ENCODE results near the gene EDEM3. TPM values are rescaled to one million over a fixed set of nuclear protein-coding genes. Genes with fewer than 3 reads are reported as not detected.

Gene EDEM3
- total RNA-seq, 4 donors from 2014 or later: 28.1 to 57.0 (median 42.7) TPM

GRCh38 chr1:184658055-184658454 is 96.6 kb downstream of the EDEM3 start:
- 95 to 100% methylated on average over 2 of the region's 2 CpGs for WGBS, 2 donors (ENCODE audit: low coverage in 1 of 2)
- Histone ChIP-seq H3K4me3 (no peak overlapping the region), H3K27ac (no peak overlapping the region), H3K36me3 (no peaks in the 10 kb centered on the region), H3K27me3 (no peaks in the 10 kb centered on the region), H3K9me3 (no peaks in the 10 kb centered on the region), H3K4me1 (peaks cover 0 to 7% (median 5%) of the 10 kb centered on the region in 4 donors)
- intact Hi-C loops (cut with DNase I; ENCODE audit: low total_unique reads): no loop called here
- no peak for DNase-seq
- in situ Hi-C loops (cut with MboI; ENCODE audit: low pct_ligation_motif_present in 1 of 4, low pct_unique_long_range_greater_than_20kb in 1 of 4, low sequenced_read_pairs in 3 of 4): loop anchor here (25.0 kb wide), 4 partner anchors 271 to 571 kb away; partner anchors contain the start of gene C1orf21 (in 2 of the 4)
- TF ChIP-seq EP300 (IDR thresholded peaks at IDR 0.05; ENCODE audit: low read depth): no peak

- H3K27me3 ChIP-seq: no peaks in the 10 kb centered on the region
- in situ Hi-C loops (cut with MboI; ENCODE audit: low pct_ligation_motif_present in 1 of 4, low pct_unique_long_range_greater_than_20kb in 1 of 4, low sequenced_read_pairs in 3 of 4): loop anchor here (25.0 kb wide), 4 partner anchors 269 to 569 kb away; partner anchors contain the start of gene C1orf21 (in 2 of the 4)
Measured at GRCh38 chr1:184656221-184656620, 98.4 kb downstream of the EDEM3 start.

GRCh38 chr1:184655185-184655584 is 99.5 kb downstream of the EDEM3 start:
- no peaks in the 10 kb centered on the region for H3K9me3 ChIP-seq
- no peak for TF ChIP-seq POLR2AphosphoS5 (IDR thresholded peaks at IDR 0.05)
- no peak for TF ChIP-seq EP300 (IDR thresholded peaks at IDR 0.05; ENCODE audit: low read depth)
- TF ChIP-seq POLR2A (IDR thresholded peaks at IDR 0.05): no peak
- no peak for TF ChIP-seq CTCF (IDR thresholded peaks at IDR 0.05)
- H3K27ac ChIP-seq: no peak overlapping the region
- H3K4me1 ChIP-seq: no peaks in the 10 kb centered on the region
- no peak overlapping the region for H3K4me3 ChIP-seq
- no peak for DNase-seq
- in situ Hi-C loops (cut with MboI; ENCODE audit: low pct_ligation_motif_present in 1 of 4, low pct_unique_long_range_greater_than_20kb in 1 of 4, low sequenced_read_pairs in 3 of 4): loop anchor here (25.0 kb wide), 4 partner anchors 268 to 568 kb away; partner anchors contain the start of gene C1orf21 (in 2 of the 4)
- no peaks in the 10 kb centered on the region for H3K36me3 ChIP-seq
- intact Hi-C loops (cut with DNase I; ENCODE audit: low total_unique reads): no loop called here
- no peaks in the 10 kb centered on the region for H3K27me3 ChIP-seq

More at GRCh38 chr1:184656221-184656620, 98.4 kb downstream of the EDEM3 start:
- Histone ChIP-seq H3K4me3 (no peak overlapping the region), H3K36me3 (no peaks in the 10 kb centered on the region), H3K27ac (no peak overlapping the region), H3K9me3 (no peaks in the 10 kb centered on the region), H3K4me1 (no peaks in the 10 kb centered on the region)
- DNase-seq: no peak
- TF ChIP-seq CTCF (IDR thresholded peaks at IDR 0.05): no peak
- intact Hi-C loops (cut with DNase I; ENCODE audit: low total_unique reads): no loop called here
- WGBS, 2 donors (ENCODE audit: low coverage in 1 of 2): 79 to 88% methylated on average over 2 of the region's 2 CpGs

DNA sequence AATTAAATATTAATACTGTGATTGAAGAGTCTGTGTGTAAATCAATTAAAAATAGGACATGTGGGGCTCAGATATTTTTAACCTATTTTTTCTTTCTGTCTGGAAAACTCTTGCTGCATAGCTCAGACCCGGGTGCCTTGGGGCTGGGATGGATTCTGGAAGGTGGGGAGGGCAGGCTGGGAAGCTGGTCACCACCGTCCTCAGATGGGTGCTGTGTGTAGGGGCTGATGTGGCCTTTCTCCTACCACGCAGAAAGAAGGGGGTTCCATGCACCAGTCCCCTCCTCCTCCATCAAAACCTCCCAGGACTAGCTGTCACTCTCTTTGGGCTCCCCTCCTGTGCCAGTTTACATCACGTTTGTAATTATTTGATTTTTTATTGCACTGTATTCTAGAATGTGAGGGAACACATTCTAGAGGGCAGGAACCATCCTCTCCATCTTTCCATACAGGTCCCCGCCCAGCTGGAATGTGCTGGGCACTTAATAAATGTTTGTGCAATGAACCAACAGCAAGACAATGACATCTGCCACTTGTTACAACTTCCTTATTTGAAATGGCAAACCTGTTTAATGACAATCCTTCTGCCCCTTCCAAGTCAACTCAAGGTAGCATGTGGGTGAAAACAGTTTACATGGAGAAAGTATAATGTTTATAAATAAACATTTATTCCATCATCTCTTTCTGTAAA is 104.3 kb downstream of the EDEM3 start:
- H3K27me3 ChIP-seq: no peaks in the 10 kb centered on the region
- no peak for DNase-seq
- no peak overlapping the region for H3K27ac ChIP-seq
- no peaks in the 10 kb centered on the region for H3K9me3 ChIP-seq
- no peaks in the 10 kb centered on the region for H3K36me3 ChIP-seq
- H3K4me3 ChIP-seq: no peak overlapping the region
- no peak for TF ChIP-seq CTCF (IDR thresholded peaks at IDR 0.05)
- TF ChIP-seq EP300 (IDR thresholded peaks at IDR 0.05; ENCODE audit: low read depth): no peak
- H3K4me1 ChIP-seq: peaks cover 0 to 6% (median 2%) of the 10 kb centered on the region in 4 donors
- intact Hi-C loops (cut with DNase I; ENCODE audit: low total_unique reads): no loop called here
- 38 to 68% methylated on average over 2 to 5 of the region's 5 CpGs for WGBS, 2 donors (ENCODE audit: low coverage in 1 of 2)
- in situ Hi-C loops (cut with MboI; ENCODE audit: low pct_ligation_motif_present in 1 of 4, low pct_unique_long_range_greater_than_20kb in 1 of 4, low sequenced_read_pairs in 3 of 4): loop anchor here (25.0 kb wide), 4 partner anchors 263 to 563 kb away; partner anchors contain the start of gene C1orf21 (in 2 of the 4)

Measured in transverse colon (tissue), 4 donors.